ENCODE results near the gene HOXB2.

The HOXB2 gene

DNA sequence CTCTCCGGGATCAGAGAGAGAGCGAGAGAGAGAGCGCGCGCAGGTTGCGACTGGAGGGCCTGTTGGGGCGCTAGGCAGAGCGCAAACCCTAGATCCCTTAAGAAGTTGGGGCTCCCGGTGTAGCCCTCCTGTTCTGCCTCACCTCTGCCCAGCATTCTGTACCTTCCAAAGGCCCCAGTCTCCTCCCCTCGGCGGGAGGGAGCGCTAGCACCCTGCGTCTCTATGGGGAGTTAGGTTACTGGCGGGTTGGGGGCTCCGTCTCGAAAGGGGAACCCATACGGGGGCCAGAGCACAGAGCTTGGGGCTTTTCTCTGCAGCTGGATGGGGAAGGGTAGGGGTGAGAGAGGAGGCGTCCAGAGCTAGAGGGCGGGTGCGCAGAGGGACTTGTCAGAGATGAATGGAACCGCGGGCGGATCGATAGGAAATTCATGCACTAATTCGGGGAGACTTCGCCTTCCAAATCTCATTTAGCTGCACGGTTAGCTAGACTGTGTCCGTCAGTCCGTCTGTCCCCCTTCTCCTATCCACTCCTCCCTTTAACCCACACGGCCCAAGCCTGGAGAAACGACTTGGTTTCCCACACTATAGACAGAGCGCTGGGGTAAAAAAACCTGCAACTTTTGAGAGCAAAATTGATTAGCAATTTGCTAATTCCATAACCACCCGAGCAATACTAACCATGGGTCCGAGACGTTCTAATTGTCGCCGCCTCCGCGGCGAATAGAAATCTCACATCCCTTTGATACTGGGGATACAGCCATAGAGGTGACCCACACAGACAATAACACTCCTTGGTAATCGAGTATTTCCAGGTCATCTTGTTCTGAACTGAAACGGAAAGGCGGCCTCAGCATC, 33.9 kb upstream of the HOXB2 start:
- DNase-seq (ENCODE audit: low spot score): no peak

DNA sequence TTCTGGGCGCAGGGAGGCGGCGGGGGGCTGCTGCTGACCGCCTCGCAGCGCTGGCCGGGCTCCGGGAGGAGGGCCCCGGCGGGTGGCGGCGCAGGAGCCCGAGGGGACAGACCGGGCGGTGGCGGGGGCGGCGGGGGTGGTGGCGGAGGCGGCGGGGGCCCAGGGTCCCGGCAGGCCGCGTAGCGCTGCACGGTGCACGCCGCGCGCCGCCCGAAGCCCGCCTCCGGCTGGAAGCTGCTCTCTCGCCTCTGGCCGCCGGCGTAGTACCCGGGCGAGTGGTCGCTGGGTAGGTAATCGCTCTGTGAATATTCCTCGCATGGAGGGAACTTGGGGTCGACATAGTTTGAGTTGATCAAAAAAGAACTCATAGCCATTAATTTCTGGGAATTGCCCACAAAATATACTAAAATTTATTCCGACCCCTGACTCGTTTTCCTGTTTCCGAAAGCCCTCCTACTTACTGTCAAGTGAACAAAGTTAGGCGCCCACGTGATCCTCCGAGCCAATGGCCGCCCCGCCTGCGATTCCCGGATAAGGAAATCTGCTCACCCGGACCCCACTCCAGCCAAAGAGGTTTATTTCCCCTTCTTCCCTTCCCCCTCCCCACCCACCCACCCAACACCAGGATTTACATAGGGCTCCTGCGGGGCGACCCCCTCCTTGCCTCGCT, 33.2 kb upstream of the HOXB2 start, which contains the start of gene HOXB4:
Gene HOXB4, minus strand, starts transcription at position 405 of the 670 bp plus-strand sequence. Its CDS starts 31 bp downstream, at position 374.
- peak; percentile 77 for DNase-seq (ENCODE audit: low spot score)

DNA sequence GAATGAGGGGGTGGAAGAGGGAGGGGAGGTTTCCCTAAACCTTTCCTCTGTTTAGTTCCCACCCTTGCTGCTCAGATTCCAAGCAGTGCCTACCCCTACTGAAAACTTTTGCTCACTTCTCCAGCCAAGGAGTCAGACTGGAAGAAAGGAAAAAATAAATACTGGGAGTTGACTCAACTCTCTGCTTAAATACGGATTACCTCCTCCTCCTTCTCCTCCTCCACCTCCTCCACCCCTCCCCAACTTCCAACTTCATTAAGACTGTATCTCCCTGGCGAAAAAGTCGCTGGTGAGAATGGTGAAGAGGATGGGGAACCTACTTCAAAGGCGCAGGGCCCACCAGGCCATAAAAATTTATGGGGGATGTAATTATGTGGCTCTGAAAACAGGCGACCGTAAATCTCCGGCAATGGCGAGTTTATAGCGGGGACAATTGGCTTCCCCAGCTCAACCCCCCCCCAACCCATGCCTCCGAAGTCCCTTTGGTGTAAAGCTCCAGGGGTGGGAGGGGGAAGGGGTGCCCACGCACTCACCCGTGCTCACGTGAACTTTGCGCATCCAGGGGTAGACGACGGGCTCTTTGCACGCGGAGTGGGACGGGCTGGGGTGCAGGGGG, 32.5 kb upstream of the HOXB2 start:
- DNase-seq (ENCODE audit: low spot score): no peak

DNA sequence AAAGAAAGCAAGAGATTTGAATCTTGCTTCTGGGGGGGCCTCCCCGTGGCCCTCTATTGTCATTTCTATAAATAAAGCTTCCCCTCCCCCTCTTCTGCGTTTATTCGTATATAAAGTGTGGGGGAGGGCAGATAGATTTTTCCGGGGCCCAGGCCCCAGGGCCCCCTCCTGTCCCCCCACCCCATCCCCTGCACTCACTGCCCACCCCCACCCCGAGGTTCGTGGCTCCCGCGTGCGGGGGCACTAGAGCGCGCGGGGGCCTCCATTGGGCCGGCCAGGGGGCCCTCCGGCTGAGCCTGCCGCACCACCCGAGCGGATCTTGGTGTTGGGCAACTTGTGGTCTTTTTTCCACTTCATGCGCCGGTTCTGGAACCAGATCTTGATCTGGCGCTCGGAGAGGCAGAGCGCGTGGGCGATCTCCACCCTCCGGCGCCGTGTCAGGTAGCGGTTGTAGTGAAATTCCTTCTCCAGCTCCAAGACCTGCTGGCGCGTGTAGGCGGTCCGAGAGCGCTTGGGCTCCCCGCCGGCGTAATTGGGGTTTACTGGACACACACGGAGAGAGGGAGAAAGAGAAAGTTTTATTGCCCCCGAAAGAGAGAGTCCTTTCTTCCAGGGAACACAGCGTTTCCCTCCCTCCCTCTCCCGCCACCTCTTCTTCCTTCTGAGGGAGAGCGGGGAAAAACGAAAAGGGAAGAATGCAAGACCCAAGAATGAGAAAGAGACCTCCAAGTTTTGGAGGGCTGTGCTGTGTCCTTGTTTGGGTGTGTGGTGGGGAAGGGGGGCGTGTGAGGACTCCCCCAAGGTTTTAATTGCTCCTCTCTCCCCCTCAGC, 31.8 kb upstream of the HOXB2 start:
- DNase-seq (ENCODE audit: low spot score): no peak

DNA sequence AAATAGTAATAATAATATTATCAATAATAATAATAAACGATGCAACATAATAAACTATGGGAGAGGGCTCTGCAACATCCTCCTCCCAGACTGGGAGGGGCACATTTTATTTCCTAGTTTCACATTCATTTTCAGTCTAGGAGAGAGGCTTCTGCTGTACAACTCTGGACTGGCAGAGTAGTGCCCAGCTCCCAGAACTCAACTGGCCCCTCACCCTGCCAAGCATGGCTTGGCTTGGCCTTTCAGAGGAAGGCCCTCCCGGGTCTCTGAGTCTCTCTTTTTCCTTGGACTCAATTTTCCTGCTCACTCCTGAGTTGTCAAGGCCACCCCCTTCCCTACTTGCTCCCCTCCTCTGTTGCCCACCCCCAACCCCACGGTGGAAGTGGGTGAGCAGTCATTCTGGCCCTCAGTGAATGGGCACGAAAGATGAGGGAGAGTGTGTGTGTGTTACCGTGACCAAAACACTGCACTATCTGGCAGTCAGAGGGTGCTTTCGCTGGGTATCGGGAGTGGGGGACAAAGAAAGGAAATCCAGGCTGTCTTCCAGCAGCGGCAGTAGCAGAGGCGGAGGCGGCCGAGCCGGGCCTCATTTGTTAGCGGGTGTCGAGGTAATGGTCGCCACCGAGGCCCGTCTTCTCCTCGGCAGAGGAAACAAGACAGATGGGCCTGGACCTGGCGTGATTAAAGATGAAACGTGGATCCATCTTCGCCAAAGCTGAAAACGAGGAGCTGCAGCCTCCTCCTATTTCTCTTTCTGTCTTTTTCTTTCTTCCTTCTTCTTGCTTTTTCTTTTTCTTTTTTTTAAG, 31.0 kb upstream of the HOXB2 start:
- no peak for DNase-seq (ENCODE audit: low spot score)

- no peak for DNase-seq (ENCODE audit: low spot score)
Observed at GRCh38 chr17:48575066-48575582, 30.2 kb upstream of the HOXB2 start.

- no peak for DNase-seq (ENCODE audit: low spot score)
Observed at GRCh38 chr17:48574505-48575065, 29.7 kb upstream of the HOXB2 start.

DNA sequence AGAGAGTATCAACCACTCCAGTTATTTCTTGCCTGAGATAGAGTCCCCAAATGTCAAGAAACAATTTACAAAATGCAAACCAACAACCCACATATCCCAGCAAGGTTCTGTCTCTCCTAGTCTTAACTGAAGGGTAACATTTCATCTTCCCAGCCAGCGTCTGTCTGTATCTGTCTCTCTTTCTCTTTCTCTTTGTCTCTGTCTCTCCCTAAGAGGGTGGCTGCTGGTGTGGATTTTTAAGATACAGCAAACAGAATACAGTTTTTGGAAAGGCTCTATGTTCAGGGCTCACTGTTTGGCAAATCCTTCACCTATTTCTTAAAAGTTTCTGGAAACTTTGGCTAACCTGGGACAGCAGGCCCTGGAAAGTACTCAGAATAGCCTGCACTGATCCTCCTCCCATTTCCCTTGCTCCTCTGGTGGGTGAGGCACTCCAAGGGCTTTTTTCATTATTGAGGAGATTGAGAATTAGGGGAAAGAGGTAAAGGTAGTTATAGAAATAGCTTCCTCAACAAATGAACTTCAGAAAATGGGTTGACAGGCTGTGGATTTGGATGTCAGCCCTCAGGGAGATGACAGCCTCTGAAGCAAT, 27.0 kb upstream of the HOXB2 start:
- no peak for DNase-seq (ENCODE audit: low spot score)

DNA sequence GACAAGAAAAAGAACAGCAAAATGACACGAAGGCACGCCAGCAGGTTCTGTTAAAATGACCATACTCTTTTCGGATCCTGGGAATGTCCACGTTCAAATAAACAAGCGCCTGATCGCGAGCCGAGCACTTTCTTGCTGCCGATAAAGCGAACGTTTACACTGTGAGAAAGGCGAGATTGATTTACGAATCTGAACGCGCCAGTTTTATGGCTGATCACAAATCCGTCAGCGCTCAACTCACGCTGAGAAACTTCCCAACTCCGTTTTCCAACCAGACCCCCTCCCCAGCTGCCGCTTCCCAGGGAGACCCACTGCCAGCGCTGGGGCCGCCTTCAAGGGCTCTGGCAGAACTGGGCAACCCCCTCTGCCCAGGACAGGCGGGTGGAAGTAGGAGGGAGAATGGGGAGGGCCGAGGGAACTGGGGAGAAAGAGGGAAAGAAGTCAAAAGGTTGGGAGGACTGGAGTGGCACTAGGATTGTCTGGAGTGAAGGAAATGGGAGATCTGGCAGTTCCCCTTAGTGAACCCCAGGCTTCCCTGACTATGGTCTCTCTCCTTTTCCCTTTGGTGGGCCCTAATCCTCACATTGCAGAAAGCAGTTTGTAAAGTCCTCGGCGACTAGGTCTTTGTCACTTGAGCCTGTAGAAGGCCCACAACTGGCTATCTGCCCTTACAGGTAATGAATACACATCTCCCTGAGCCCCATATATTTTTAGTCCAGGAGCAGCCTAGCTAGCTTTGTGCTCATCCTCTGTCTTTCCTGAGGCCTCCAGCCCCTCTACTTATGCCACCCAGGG, 26.3 kb upstream of the HOXB2 start:
- DNase-seq (ENCODE audit: low spot score): no peak

DNA sequence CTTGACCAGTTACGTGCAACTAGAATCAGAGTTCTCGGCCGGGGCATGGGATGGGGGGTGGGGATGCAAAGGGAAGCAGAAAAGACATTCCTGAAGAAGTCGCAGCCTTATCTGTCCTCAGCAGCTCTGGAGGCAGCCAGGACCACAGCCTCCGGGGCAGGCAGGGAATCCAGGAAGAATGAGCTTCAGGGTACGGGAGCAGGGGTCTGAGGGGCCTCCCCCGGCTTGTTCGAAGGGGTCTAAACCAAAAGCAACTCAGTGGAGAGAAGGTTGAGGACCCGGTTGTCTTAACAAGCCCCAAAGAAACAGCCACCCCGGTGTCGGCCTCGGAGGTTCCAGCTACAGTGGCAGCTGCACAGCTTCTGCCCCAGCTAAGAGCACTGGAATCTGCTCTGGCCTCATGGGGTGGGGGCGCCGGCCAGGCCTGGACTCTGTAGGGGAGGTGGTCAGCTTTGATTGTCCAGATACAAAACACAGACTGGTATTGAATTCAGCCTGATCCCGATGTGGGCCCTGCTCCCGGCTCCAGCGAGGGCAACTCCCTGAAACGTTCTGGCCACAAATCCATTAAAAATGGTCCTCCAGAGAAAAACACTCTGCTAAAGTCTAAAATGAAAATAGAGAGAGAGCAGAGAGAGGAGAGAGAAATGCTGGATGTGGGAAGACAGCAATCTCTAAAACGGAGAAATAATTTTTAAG, 25.6 kb upstream of the HOXB2 start:
- DNase-seq (ENCODE audit: low spot score): no peak

DNA sequence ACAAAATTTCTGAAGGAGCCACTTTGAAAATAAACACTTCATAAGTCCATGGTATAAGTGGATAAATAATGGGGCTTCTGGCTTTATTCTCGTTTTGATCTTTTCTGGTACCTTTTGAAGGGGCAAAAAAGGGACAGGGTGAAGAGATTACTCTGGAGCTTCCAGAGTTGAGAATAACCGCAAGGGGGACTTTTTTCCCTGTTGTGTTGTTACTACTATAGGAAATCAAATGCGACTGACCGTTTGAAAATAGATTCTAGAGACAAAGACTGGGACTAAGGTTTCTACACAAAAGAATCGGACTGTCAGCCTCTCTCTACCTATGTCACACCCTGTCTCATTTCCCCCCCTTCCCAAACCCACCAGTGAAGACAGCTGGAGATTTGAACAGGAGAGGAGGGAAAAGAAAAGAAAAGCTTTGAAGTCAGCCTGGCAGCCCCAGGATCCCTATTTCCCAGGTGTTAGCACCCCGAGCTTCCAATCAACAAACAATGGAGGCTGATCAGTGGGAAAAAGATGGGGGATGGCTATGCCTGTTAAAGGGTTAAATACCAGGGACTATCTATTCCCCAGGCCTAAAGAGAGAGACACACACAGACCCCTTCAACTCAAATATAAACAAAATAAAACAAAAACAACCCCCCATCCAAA, 24.9 kb upstream of the HOXB2 start:
- no peak for DNase-seq (ENCODE audit: low spot score)

GRCh38 chr17:48569240-48569582, 24.3 kb upstream of the HOXB2 start:
- no peak for DNase-seq (ENCODE audit: low spot score)

GRCh38 chr17:48568499-48569239, 23.8 kb upstream of the HOXB2 start:
- DNase-seq (ENCODE audit: low spot score): no peak

DNA sequence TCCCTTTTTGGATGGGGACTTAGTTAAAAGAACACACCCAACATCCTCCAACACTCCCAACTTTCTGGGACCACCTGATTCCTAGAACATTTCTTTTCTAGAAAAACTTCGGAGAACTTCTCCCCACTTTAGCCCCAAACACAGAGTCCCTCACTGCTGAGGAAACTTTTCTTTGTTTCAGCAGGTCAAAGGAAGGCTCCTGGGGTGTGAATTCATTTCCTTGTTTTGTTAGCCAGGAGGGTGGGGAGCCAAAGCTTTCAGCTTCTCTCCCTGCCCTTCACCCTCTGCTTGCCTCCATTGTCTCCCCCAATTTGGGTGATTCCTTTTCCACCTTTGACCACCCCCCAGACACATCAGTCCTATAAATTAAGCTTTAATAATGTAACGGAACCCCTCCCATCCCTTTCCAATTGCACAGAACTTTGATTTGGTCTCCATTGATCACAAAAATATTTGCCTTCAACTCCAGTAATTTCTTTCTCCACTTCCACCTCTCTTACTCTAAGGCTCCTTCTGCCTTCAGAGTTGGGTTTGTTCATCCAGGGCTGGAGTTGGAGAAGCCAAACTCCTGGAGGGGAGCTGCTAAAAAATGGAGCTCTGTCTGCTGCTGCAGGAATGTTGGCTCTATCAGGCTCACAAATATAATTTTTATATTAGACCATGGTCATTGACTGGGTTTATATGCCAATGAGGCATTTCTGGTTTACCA, 22.9 kb upstream of the HOXB2 start:
- no peak for DNase-seq (ENCODE audit: low spot score)

DNA sequence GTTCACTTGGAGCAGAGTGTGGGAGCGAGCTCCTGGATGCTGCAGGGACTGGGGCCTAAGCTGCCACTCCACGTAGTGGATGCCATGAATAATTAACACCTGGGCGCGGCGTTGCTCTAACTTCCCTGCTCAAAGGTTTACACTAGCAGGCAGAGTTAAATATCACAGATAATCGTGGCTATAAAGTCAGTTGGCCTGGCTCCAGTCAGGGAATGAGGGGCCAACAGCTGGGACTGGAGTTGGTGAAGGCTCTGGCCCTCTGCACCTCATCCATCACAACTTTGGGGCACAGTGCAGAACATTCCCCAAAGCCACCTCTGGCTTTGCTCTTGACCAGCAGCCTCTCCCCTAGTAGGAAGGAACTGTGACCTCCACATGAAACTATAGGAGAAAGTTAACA, 22.3 kb upstream of the HOXB2 start:
- DNase-seq (ENCODE audit: low spot score): no peak

DNA sequence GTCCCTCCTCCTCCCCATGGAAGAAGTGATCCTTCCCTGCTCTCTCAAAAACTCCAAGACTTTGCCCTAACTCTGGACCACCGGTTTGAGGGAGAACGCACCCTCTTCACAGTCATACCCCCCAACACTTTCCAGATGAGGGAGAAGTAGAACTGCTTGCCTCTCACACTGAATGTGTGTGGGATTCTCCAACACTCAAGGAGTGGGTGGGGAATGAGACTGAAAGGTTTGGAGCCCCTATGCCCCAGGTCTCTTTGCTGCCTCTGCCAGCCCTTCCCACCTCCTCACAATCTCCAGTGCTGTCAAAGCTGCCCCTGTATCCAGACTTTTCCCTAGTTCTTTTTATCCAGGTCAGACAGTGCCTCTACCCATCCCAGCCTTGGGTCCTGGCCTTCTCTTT, 21.8 kb upstream of the HOXB2 start:
- no peak for DNase-seq (ENCODE audit: low spot score)
